Limb (tissue), 2 donors: ENCODE data around the gene MSRB2.
A peak's percentile ranks its signal among the peaks of the same experiment; 100 is the strongest.
"Not testable (repeated sequence)": the region's sequence is repeated elsewhere in the genome, so short reads cannot be mapped to it uniquely, and the experiment has no call there.

ENCODE experiments used
- DNase-seq, 2 donors: peaks; one replicate each; pipeline ENCODE4 v3.0.0-alpha.2; 2016; ENCODE audit errors: extremely low spot score in 2 of 2

Gene MSRB2

GRCh38 chr10:23095404-23095965, at the start of gene MSRB2:
Gene MSRB2, plus strand, starts transcription at chr10:23095579. Its CDS starts 30 bp downstream, at chr10:23095609.
- DNase-seq, result peak; percentile 93 to 96

GRCh38 chr10:23046027-23046426, 49.4 kb upstream of the MSRB2 start:
- DNase-seq, result no peak

- DNase-seq, result no peak
Measured at GRCh38 chr10:23047201-23048050, 48.0 kb upstream of the MSRB2 start.

GRCh38 chr10:23048191-23048590, 47.2 kb upstream of the MSRB2 start:
- DNase-seq, result no peak

GRCh38 chr10:23051278-23051677, 44.1 kb upstream of the MSRB2 start:
- no peak for DNase-seq

DNA sequence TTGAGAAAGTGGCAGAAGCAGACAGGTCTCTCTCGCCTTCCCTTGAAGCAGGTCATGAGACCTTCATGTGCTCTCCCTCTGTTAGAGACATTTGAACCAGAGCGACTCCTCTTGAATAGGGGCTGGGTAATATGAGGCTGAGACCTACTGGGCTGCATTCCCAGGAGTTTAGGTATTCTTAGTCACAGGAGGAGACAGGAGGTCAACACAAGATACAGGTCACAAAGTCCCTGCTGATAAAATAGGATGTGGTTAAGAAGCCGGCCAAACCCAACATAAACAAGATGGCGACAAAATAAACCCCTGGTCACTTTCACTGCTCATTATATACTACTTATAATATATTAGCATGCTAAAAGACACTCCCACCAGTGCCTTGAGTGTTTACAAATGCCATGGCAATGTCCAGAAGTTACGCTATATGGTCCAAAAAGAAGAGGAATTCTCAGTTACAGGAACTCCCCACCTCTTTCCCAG, 43.5 kb upstream of the MSRB2 start:
- DNase-seq, result no peak

DNA sequence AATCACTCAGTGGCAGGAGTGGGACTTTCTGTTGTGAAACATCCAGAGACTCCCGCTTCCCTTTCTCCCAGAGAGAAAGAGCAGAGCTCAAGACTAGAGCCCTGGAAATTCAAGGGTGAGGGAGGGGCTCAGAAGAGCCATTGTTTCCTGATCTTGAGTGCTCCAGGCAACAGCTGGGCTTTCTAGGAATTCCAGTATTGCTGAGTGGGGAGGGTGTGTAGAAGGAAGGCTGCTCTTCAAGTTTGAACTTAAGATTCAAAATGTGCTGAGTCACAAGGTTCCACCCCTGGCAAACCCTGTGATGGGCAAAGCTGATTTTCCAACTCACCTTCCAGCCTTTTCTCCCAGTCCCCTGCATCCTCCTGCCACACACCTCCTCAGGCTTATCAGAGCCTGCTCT, 42.3 kb upstream of the MSRB2 start:
- DNase-seq, result no peak

GRCh38 chr10:23055424-23056185, 39.8 kb upstream of the MSRB2 start:
- no peak for DNase-seq

DNA sequence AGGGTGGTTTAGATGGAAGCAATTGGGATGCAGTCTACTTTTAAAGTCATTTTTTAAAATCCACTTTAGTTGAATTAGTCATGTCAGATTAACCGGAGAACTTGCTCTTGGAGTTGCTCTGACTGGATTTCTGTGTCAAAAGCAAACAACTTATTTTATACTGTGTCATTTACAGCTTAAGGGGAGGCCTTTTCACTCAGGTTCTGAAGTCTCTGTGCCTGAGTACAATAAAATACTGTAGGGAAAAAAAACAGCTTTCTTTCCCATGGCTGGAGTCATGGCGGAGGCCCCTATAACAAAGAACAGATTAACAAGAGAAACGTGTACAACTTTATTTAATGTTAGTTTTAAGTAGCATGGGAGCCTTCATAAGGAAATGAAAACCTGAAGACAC, 39.2 kb upstream of the MSRB2 start:
- DNase-seq, result no peak

GRCh38 chr10:23058366-23058765, 37.0 kb upstream of the MSRB2 start:
- no peak for DNase-seq

DNA sequence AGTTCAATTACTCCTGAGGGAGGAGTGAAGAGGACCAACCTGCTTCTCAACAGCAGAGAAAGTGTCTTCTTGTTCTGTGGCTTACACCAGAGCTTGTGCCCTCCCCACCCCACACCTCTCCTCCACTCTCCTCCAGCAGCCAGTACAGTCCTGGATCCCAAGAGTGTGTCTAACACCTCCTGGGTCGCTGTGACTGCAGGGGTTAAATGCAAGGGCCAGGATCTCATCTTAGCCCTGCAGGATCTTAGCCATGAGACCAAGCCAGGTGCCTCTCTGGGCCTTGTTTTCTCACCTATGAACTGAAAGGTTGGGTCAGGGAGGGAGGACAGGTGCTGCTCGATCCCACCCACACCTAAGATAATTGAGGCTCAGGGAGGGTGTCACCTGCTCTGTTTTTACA, 34.5 kb upstream of the MSRB2 start:
- no peak for DNase-seq

GRCh38 chr10:23063045-23063972, 32.1 kb upstream of the MSRB2 start:
- DNase-seq, result peak in 1 of 2 donors; percentile 54

DNA sequence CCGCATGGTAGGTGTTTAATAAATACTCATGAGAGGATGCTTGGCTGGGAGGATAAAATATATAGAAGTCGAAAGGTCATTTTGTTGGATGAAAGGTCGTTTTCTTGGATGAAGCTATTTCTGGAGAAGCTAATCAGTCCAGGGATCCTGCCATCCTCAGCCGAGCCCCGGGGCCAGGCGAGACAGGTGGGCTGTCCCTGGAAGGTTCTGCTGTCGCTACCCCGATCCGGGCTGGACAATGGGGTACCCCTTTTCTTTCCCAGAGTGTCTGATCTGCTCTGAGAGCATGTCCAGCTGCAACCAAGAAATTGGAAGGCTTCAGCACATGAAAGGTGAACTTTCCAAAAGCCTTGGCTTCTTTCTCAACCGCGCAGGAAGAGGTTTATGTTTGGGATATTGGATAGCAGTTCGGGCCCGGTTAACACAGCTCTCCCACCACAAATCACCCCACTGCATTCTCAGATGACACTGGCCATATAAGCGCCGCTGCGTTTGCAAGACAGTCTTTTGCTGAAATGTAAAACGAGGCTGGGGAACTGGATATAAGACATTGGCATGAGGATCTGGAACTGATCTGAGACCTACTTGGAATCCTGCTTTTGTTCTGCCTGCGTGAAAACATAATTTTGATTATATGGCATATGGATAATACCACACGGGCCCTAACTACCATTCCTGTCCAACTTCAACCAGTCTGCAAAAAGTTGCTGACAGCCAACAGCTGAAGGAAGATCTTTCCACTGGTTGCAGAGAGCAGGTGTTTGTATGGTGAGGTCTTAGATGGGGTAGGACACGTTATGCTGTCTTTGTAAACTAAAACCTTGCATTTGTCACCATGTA, 31.2 kb upstream of the MSRB2 start:
- DNase-seq, result no peak

DNA sequence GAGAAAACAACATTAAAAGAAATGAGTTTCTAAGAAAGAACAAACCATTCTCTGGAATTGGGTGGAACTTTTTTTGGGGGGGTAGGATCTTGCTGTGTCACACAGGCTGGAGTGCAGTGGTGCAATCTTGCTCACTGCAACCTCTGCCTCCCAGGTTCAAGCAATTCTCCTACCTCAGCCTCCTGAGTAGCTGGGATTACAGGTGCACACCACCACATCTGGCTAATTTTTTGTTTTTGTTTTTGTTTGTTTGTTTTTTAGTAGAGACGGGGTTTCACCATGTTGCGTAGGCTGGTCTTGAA, 30.6 kb upstream of the MSRB2 start:
- DNase-seq, result not testable (repeated sequence)

- DNase-seq, result peak; percentile 57 to 73
Measured at GRCh38 chr10:23065181-23065948, 30.0 kb upstream of the MSRB2 start.

GRCh38 chr10:23067337-23067736, 28.0 kb upstream of the MSRB2 start:
- DNase-seq, result no peak

GRCh38 chr10:23067939-23068775, 27.2 kb upstream of the MSRB2 start:
- DNase-seq, result peak in 1 of 2 donors; percentile 79

GRCh38 chr10:23069019-23069815, 26.2 kb upstream of the MSRB2 start:
- DNase-seq, result no peak
